HepG2 (cell line): Measurements from ENCODE around the gene KLF12. TPM values are rescaled to one million over a fixed set of nuclear protein-coding genes. Genes with fewer than 3 reads are reported as not detected.

ENCODE experiments used
- ATF2 ChIP-seq: sonication (generic); formaldehyde crosslinking; IDR thresholded peaks from 2 replicates; pipeline ENCODE4 v1.4.0; 2020; ENCODE audit warnings: missing genetic modification reagents
- DPF2 ChIP-seq: sonication (generic); formaldehyde crosslinking; IDR thresholded peaks from 2 replicates; pipeline ENCODE4 v1.4.0; 2020; ENCODE audit warnings: mild to moderate bottlenecking, low read depth, missing genetic modification reagents, borderline replicate concordance
- FOXA1 ChIP-seq, 2 experiments: fragments of 450-650 bp in 1 of 2; sonication (generic) in 1 of 2; formaldehyde crosslinking in 1 of 2; IDR thresholded peaks; 2 replicates each; pipeline versions ENCODE4 v1.4.0 to v1.6.1; 2016 to 2020; ENCODE audit warnings: missing genetic modification reagents in 1 of 2
- FOXO1 ChIP-seq: sonication (generic); formaldehyde crosslinking; IDR thresholded peaks from 2 replicates; pipeline ENCODE4 v1.4.0; 2020; ENCODE audit warnings: missing genetic modification reagents
- HCFC1 ChIP-seq: fragments of 150-350 bp; IDR thresholded peaks from 2 replicates; pipeline ENCODE4 v1.6.1; 2014; ENCODE audit warnings: low read depth, low read length
- KLF12 ChIP-seq: sonication (generic); formaldehyde crosslinking; IDR thresholded peaks from 2 replicates; pipeline ENCODE4 v1.4.0; 2020; ENCODE audit warnings: missing genetic modification reagents, borderline replicate concordance
- LCORL ChIP-seq, 2 experiments: fragments of 450-650 bp in 1 of 2; sonication (generic) in 1 of 2; formaldehyde crosslinking in 1 of 2; IDR thresholded peaks; 2 replicates each; pipeline versions ENCODE4 v1.5.0 to v1.6.1; 2017 to 2020; ENCODE audit warnings: antibody characterized with exemption in 1 of 2, missing genetic modification reagents in 1 of 2
- MED1 ChIP-seq: sonication (generic); formaldehyde crosslinking; IDR thresholded peaks from 2 replicates; pipeline ENCODE4 v1.4.0; 2020; ENCODE audit warnings: missing genetic modification reagents
- NCOR1 ChIP-seq: fragments of 200-600 bp; sonication (generic); IDR thresholded peaks from 2 replicates; pipeline ENCODE4 v1.7.0; 2017; ENCODE audit warnings: antibody characterized with exemption, low read length, borderline replicate concordance
- NFIC ChIP-seq: IDR thresholded peaks from 2 replicates; pipeline ENCODE4 v1.6.1; 2012; ENCODE audit warnings: mild to moderate bottlenecking, low read length, inconsistent platforms
- NR2F2 ChIP-seq: IDR thresholded peaks from 2 replicates; pipeline ENCODE4 v1.6.1; 2012; ENCODE audit warnings: low read depth, inconsistent platforms, borderline replicate concordance
- POLR2AphosphoS2 ChIP-seq: IDR thresholded peaks from 2 replicates; pipeline ENCODE4 v1.6.1; 2011; ENCODE audit warnings: low read depth, low read length, improper control_type of control experiment
- PPARG ChIP-seq: conservative IDR thresholded peaks from 2 replicates; pipeline ENCODE4 v1.6.1; 2016; ENCODE audit warnings: missing biosample characterization, missing genetic modification reagents
- SOX5 ChIP-seq: IDR thresholded peaks from 2 replicates; pipeline ENCODE4 v1.6.1; 2016; ENCODE audit warnings: borderline replicate concordance
- TCF7 ChIP-seq: sonication (generic); IDR thresholded peaks from 2 replicates; pipeline ENCODE4 v1.6.1; 2016; ENCODE audit warnings: antibody characterized with exemption, low read depth
- TMF1 ChIP-seq: sonication (generic); formaldehyde crosslinking; IDR thresholded peaks from 2 replicates; pipeline ENCODE4 v1.8.1; 2022; ENCODE audit warnings: low read depth, missing genetic modification reagents
- ZKSCAN5 ChIP-seq: sonication (generic); formaldehyde crosslinking; IDR thresholded peaks from 2 replicates; pipeline ENCODE4 v1.5.1; 2020; ENCODE audit warnings: mild to moderate bottlenecking, missing genetic modification reagents
- ZNF354B ChIP-seq: sonication (generic); formaldehyde crosslinking; IDR thresholded peaks from 2 replicates; pipeline ENCODE4 v1.8.0; 2022; ENCODE audit warnings: mild to moderate bottlenecking, missing genetic modification reagents
- ZNF367 ChIP-seq: sonication (generic); formaldehyde crosslinking; IDR thresholded peaks from 2 replicates; pipeline ENCODE4 v1.4.0; 2020; ENCODE audit warnings: missing genetic modification reagents, borderline replicate concordance
- ZNF589 ChIP-seq: sonication (generic); formaldehyde crosslinking; conservative IDR thresholded peaks from 2 replicates; pipeline ENCODE4 v1.8.0; 2022; ENCODE audit warnings: mild to moderate bottlenecking, moderate library complexity, missing genetic modification reagents
- ZNF691 ChIP-seq: sonication (generic); formaldehyde crosslinking; IDR thresholded peaks from 2 replicates; pipeline ENCODE4 v1.4.0; 2020; ENCODE audit warnings: missing genetic modification reagents, low read depth, mild to moderate bottlenecking, borderline replicate concordance
- ZNF737 ChIP-seq: sonication (generic); formaldehyde crosslinking; IDR thresholded peaks from 2 replicates; pipeline ENCODE4 v1.5.0; 2020; ENCODE audit warnings: missing genetic modification reagents, mild to moderate bottlenecking, borderline replicate concordance
- polyA plus RNA-seq, 8 experiments: library from polyadenylated mRNA; depleted of rRNA in 3 of 8; stranded (reverse) in 7 of 8; unstranded in 1 of 8; fragments of >200 nt; fragmentation: Illumina TruSeq in 4 of 8; extraction: Trizol in 4 of 8; gene quantifications; 2 replicates each; pipeline versions ENCODE4 v1.2.1 to v1.2.3, GENCODE V29; 2011 to 2016; ENCODE audit warnings: low read depth in 4 of 8, missing spikeins in 1 of 8, mixed read lengths in 1 of 8; ENCODE audit not compliant: insufficient read depth in 1 of 8
- total RNA-seq, 5 experiments: library from RNA; depleted of rRNA; stranded (reverse); fragments of >200 nt; fragmentation: Illumina TruSeq; extraction: Trizol; gene quantifications; 2 replicates each; pipeline ENCODE4 v1.2.3, GENCODE V29; 2016; ENCODE audit warnings: low read depth in 1 of 5
- TF ChIP-seq, protein P1 (sequence below): IDR thresholded peaks from 2 replicates; pipeline ENCODE4 v1.6.1; 2016; ENCODE audit warnings: low read depth
- TF ChIP-seq, protein P2 (sequence below): IDR thresholded peaks from 2 replicates; pipeline ENCODE4 v1.6.1; 2016; ENCODE audit warnings: missing compliant biosample characterization, missing genetic modification reagents, borderline replicate concordance
- TF ChIP-seq, protein P3 (sequence below): sonication (generic); formaldehyde crosslinking; IDR thresholded peaks from 2 replicates; pipeline ENCODE4 v1.4.0; 2020; ENCODE audit warnings: missing genetic modification reagents

Gene KLF12
- total and polyA plus RNA-seq, 2 of the 13 experiments (the other 11 are each of a cell fraction or from before 2014, with no cell fraction given), result 0.66 to 1.5 TPM

DNA sequence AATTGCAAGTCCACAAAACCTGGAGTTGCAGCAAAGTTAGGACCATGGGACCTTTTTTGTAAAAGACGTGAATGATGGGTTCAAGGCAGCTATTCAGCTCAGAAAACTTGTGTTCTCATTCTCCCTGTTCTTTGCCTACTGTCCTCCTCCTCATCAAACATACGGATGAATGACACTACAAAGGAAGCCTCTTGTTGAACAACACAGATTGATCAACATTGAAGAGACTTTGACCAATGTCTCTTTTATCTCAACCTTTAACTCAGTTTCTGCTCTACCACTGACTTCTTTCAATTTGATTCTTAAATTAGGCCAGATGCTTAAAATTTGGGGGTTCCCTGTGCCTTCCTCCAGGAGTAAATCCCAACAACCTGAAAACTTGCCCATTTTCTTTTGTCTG, 27.9 kb upstream of the KLF12 start (continued):
- TF ChIP-seq KLF12 (CRISPR knock-in tag), result no peak
- TF ChIP-seq LCORL (IDR thresholded peaks at IDR 0.05), result no peak
- TF ChIP-seq LCORL (CRISPR knock-in tag; IDR thresholded peaks at IDR 0.05), result no peak
- TF ChIP-seq SOX5, result peak; percentile 78
- no peak for TF ChIP-seq POLR2AphosphoS2
- peak; percentile 85 for TF ChIP-seq NFIC
- peak; percentile 83; the same call in 1 of the 2 replicates for TF ChIP-seq FOXO1 (CRISPR knock-in tag)
- TF ChIP-seq PPARG (CRISPR knock-in tag), result peak; percentile 96
- no peak for TF ChIP-seq ZKSCAN5 (CRISPR knock-in tag)
- TF ChIP-seq TCF7, result peak; percentile 95
- TF ChIP-seq TMF1, result no peak
- TF ChIP-seq, protein P1, sequence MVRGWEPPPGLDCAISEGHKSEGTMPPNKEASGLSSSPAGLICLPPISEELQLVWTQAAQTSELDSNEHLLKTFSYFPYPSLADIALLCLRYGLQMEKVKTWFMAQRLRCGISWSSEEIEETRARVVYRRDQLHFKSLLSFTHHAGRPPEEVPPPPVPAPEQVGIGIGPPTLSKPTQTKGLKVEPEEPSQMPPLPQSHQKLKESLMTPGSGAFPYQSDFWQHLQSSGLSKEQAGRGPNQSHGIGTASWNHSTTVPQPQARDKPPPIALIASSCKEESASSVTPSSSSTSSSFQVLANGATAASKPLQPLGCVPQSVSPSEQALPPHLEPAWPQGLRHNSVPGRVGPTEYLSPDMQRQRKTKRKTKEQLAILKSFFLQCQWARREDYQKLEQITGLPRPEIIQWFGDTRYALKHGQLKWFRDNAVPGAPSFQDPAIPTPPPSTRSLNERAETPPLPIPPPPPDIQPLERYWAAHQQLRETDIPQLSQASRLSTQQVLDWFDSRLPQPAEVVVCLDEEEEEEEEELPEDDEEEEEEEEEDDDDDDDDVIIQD, result peak; percentile 51; the same call in 1 of the 2 replicates
- TF ChIP-seq, protein P2, sequence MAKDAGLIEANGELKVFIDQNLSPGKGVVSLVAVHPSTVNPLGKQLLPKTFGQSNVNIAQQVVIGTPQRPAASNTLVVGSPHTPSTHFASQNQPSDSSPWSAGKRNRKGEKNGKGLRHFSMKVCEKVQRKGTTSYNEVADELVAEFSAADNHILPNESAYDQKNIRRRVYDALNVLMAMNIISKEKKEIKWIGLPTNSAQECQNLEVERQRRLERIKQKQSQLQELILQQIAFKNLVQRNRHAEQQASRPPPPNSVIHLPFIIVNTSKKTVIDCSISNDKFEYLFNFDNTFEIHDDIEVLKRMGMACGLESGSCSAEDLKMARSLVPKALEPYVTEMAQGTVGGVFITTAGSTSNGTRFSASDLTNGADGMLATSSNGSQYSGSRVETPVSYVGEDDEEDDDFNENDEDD (CRISPR knock-in tag), result no peak
- peak; percentile 23; the same call in 1 of the 2 replicates for TF ChIP-seq ATF2 (CRISPR knock-in tag)
- TF ChIP-seq ZNF354B (CRISPR knock-in tag), result no peak
- peak; percentile 48; the same call in 1 of the 2 replicates for TF ChIP-seq MED1 (CRISPR knock-in tag)
- no peak for TF ChIP-seq ZNF737 (CRISPR knock-in tag)
- TF ChIP-seq DPF2 (CRISPR knock-in tag), result peak; percentile 87
- TF ChIP-seq ZNF367 (CRISPR knock-in tag), result no peak
- TF ChIP-seq ZNF589 (CRISPR knock-in tag), result no peak
- peak; percentile 57; the same call in 1 of the 2 replicates for TF ChIP-seq NCOR1
- TF ChIP-seq, protein P3, sequence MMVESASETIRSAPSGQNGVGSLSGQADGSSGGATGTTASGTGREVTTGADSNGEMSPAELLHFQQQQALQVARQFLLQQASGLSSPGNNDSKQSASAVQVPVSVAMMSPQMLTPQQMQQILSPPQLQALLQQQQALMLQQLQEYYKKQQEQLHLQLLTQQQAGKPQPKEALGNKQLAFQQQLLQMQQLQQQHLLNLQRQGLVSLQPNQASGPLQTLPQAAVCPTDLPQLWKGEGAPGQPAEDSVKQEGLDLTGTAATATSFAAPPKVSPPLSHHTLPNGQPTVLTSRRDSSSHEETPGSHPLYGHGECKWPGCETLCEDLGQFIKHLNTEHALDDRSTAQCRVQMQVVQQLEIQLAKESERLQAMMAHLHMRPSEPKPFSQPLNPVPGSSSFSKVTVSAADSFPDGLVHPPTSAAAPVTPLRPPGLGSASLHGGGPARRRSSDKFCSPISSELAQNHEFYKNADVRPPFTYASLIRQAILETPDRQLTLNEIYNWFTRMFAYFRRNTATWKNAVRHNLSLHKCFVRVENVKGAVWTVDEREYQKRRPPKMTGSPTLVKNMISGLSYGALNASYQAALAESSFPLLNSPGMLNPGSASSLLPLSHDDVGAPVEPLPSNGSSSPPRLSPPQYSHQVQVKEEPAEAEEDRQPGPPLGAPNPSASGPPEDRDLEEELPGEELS (CRISPR knock-in tag), result peak; percentile 81; the same call in 1 of the 2 replicates
- no peak for TF ChIP-seq FOXA1 (IDR thresholded peaks at IDR 0.05)
- peak; percentile 84 for TF ChIP-seq FOXA1 (CRISPR knock-in tag; IDR thresholded peaks at IDR 0.05)
- TF ChIP-seq NR2F2, result no peak
- no peak for TF ChIP-seq HCFC1
- TF ChIP-seq ZNF691 (CRISPR knock-in tag), result no peak
